ENCODE results near the gene CDK6. TPM values are rescaled to one million over a fixed set of nuclear protein-coding genes. Genes with fewer than 3 reads are reported as not detected.

The CDK6 gene
- total RNA-seq, 2 experiments from 2014 or later: 118 to 229 TPM

DNA sequence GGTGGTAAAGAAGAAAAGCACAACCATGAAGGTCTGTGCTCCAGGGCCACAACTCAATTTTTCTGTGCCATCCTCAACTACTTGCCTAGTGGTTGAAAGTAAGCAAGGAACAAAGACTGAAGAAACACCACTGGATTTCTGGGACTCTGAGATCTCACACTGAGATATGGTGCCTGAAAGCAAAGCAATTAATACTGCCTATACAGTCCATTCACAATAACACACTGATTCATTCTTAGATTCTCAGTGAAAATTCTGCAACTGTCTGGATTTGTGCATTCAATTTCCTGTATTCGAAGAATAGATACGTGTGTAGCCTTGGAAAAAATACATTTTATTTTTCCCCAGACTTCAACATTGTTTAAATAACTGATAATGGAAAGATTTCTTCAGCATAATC lies 129.8 kb downstream of the CDK6 start:
- H3K4me1 Mint-ChIP-seq: peaks cover 37% of the 10 kb centered on the region
- ATAC-seq (no peak), DNase-seq (no peak)
- no peak overlapping the region for H3K27ac Mint-ChIP-seq
- H3K27me3 Mint-ChIP-seq: no peaks in the 10 kb centered on the region
- peaks cover 61% of the 10 kb centered on the region for H3K36me3 Mint-ChIP-seq
- CTCF ChIA-PET: interaction anchor here (0.6 kb wide), 1 partner anchor 43 kb away, joined by 3 read pairs; no protein-coding TSS in a partner anchor
- H3K4me3 Mint-ChIP-seq: no peak overlapping the region
- no peaks in the 10 kb centered on the region for H3K9me3 Mint-ChIP-seq (ENCODE audit: low read depth)

DNA sequence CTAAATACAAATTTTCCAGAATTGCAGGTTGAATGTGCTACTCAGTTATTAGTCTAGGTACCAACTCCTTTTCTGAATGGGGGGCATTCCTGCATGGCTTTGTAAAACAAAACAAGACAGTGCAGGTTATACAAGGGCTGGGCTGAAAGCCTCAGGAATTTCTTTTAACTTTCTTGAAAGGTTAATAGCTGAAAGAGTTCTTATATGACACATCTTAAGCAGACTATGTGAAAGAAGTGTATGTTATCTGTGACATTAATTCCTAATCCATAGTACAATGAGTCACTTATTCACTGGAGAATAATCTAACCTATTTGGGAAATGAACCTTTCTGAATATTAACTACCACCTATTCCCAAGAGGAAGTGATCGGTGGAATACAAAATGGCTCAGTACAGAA lies 130.5 kb downstream of the CDK6 start:
- H3K36me3 Mint-ChIP-seq: peaks cover 57% of the 10 kb centered on the region
- H3K9me3 Mint-ChIP-seq (ENCODE audit: low read depth): no peaks in the 10 kb centered on the region
- no peak overlapping the region for H3K4me3 Mint-ChIP-seq
- ATAC-seq: no peak
- H3K27me3 Mint-ChIP-seq: no peaks in the 10 kb centered on the region
- peaks cover 37% of the 10 kb centered on the region for H3K4me1 Mint-ChIP-seq
- CTCF ChIA-PET: no interaction called here
- no peak overlapping the region for H3K27ac Mint-ChIP-seq
- DNase-seq: no peak

DNA sequence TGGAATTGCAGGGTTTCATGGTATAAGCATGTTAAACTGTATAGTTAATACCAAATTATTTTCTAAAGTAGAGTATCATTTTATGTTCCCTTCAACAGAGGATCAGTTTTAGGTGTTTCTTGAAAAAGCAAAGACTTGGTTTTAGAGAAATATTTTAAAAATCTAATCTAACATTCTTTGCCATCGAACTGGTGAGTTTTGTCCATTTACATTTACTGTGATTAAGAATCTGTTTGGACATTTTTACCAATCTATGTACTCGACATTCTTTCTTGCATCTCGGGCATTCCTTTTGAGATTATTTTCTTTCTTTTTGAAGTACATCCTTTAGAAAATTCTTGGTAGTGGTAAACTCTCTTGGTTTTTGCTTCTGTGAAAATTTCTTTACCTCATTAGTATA lies 131.5 kb downstream of the CDK6 start:
- Mint-ChIP-seq H3K4me1 (peaks cover 32% of the 10 kb centered on the region), H3K36me3 (peaks cover 55% of the 10 kb centered on the region), H3K27me3 (no peaks in the 10 kb centered on the region), H3K27ac (no peak overlapping the region), H3K4me3 (no peak overlapping the region), H3K9me3 (ENCODE audit: low read depth) (no peaks in the 10 kb centered on the region)
- ATAC-seq (no peak), DNase-seq (no peak)
- CTCF ChIA-PET: interaction anchor here (1.8 kb wide), 1 partner anchor 128 kb away, joined by 6 read pairs; no protein-coding TSS in a partner anchor

DNA sequence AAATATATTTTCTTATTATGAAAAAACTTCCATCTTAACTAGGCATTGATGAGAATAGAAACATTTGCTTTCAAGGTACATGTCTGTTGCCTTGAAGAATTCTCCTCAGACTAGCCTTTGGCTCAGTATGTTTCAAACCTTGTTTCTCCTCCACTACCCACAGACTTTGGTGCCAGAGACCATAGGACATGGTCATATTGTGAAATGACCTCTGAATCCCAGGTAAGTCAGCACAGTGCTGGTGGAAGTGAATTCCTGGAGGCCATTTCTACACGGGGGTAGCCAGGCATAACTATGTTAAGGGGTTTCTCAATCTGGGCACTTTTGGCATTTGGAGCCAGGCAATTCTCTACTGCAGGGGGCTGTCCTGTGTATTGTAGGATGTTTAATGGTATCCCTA lies 133.8 kb downstream of the CDK6 start:
- Mint-ChIP-seq H3K27ac (no peak overlapping the region), H3K4me3 (no peak overlapping the region), H3K36me3 (peaks cover 44% of the 10 kb centered on the region), H3K9me3 (ENCODE audit: low read depth) (no peaks in the 10 kb centered on the region), H3K4me1 (peaks cover 11% of the 10 kb centered on the region), H3K27me3 (no peaks in the 10 kb centered on the region)
- CTCF ChIA-PET: interaction anchor here (1.3 kb wide), 1 partner anchor 9 kb away, joined by 3 read pairs; no protein-coding TSS in a partner anchor
- DNase-seq (no peak), ATAC-seq (no peak)

DNA sequence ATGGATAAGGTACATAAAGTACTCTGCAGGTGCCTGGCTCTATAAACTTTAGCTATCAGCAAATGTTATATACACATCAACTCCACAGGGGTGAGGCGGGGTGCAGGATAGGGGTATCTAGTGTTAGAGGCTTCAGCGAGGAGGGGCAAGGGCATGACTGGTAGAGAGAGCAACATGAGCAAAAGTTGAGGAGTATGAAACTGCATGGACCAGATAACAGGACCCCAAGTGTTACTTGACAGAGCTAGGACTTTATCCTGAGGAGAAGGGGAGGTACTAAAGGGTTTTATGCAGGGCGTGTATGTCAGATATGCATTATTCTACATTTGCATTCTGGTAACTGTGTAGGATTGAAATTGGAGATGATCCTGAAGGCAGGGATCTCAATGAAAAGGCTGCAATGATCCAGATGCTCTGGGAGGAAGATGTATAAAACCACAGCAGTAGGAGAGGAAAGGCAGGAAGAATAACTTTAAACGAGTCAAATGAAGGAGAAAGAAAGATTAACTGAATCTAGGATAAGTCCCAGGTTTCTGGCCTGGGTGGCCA lies 136.3 kb downstream of the CDK6 start:
- H3K27ac Mint-ChIP-seq: peak overlapping the region; percentile 47
- no peak for DNase-seq
- no peaks in the 10 kb centered on the region for H3K27me3 Mint-ChIP-seq
- H3K4me1 Mint-ChIP-seq: peaks cover 9% of the 10 kb centered on the region
- CTCF ChIA-PET: interaction anchor here (1.1 to 3.4 kb wide), 2 partner anchors 33 to 132 kb away, joined by 4 to 15 read pairs; no protein-coding TSS in a partner anchor
- peaks cover 40% of the 10 kb centered on the region for H3K36me3 Mint-ChIP-seq
- H3K4me3 Mint-ChIP-seq: no peak overlapping the region
- H3K9me3 Mint-ChIP-seq (ENCODE audit: low read depth): no peaks in the 10 kb centered on the region
- no peak for ATAC-seq

DNA sequence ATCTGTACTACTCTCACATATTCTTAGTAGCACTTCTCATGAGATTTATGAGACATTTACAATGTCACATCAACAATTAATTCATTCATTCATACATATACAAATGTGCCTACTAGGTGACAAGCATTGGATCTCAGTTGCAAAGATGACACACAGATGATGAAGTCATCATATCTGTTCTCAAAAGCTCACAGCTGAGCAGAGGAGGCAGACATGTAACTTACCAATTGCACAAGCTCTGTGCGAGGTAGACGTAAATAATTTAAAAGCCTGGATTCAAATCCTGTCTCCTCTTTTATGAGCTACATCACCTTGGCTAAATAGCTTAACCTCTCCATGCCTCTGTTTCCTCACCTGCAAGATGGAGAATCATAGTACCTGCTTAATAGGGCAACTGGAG lies 136.8 kb downstream of the CDK6 start:
- no peak for ATAC-seq
- H3K27me3 Mint-ChIP-seq: no peaks in the 10 kb centered on the region
- H3K4me1 Mint-ChIP-seq: peaks cover 9% of the 10 kb centered on the region
- CTCF ChIA-PET: interaction anchor here (1.1 to 3.4 kb wide), 2 partner anchors 33 to 133 kb away, joined by 4 to 15 read pairs; no protein-coding TSS in a partner anchor
- no peak overlapping the region for H3K27ac Mint-ChIP-seq
- no peak overlapping the region for H3K4me3 Mint-ChIP-seq
- peaks cover 40% of the 10 kb centered on the region for H3K36me3 Mint-ChIP-seq
- no peak for DNase-seq
- H3K9me3 Mint-ChIP-seq (ENCODE audit: low read depth): no peaks in the 10 kb centered on the region

DNA sequence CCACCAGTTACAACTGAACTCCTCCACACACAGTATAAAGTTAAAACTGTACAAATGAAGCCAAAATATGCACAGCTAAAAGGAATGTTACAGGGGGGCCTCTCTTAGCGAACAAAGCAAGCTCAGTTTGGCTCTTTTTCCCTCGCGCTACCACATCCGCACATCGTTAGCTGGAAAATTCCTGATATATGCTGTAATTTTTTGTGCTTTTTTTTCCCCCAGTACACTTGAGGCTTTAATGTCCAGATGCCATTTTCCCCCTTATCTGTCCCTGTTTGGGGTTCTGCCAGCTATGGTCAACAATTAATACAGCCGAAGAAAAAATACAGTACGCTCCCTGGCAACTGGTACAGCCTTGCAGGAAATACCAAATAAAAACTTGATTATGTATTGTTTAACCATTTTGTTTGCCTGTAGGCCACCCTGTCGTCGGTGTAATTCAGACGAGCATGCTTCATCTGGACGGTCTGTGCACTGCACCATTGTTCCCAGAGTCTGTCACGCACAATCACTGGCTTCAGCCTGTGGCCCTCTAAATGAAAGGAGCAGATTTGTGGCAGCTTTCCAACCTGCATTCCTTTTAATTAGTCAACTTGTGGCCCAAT lies 138.0 kb downstream of the CDK6 start:
- H3K27ac Mint-ChIP-seq: no peak overlapping the region
- H3K4me3 Mint-ChIP-seq: no peak overlapping the region
- peaks cover 42% of the 10 kb centered on the region for H3K36me3 Mint-ChIP-seq
- H3K9me3 Mint-ChIP-seq (ENCODE audit: low read depth): peaks cover 4% of the 10 kb centered on the region
- H3K27me3 Mint-ChIP-seq: no peaks in the 10 kb centered on the region
- ATAC-seq (no peak), DNase-seq (no peak)
- CTCF ChIA-PET: interaction anchor here (1.1 to 3.4 kb wide), 2 partner anchors 15 to 134 kb away, joined by 3 to 15 read pairs; no protein-coding TSS in a partner anchor
- peaks cover 9% of the 10 kb centered on the region for H3K4me1 Mint-ChIP-seq

DNA sequence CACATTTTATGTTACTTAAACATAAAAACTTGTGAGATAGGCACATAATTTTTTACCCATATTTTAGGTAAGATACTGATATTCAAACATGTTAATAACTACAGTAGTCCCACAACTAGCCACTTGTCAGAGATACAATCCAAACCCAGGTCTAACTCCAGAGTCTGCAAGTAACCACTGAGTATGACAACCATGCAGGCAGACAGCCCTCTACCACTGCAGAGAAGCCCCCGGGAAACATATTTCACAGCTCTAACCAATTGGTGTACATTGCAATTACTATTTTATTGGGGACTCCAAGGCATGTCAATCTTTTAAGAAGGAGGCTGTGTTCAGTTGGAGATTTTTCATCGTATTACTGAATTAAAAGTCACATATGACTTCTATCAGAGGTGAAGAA lies 139.0 kb downstream of the CDK6 start:
- CTCF ChIA-PET: interaction anchor here (1.1 to 3.4 kb wide), 2 partner anchors 16 to 135 kb away, joined by 3 to 15 read pairs; no protein-coding TSS in a partner anchor
- Mint-ChIP-seq H3K4me1 (peaks cover 12% of the 10 kb centered on the region), H3K9me3 (ENCODE audit: low read depth) (peaks cover 4% of the 10 kb centered on the region), H3K4me3 (no peak overlapping the region), H3K27ac (no peak overlapping the region), H3K36me3 (peaks cover 45% of the 10 kb centered on the region), H3K27me3 (no peaks in the 10 kb centered on the region)
- ATAC-seq: no peak
- DNase-seq: no peak

DNA sequence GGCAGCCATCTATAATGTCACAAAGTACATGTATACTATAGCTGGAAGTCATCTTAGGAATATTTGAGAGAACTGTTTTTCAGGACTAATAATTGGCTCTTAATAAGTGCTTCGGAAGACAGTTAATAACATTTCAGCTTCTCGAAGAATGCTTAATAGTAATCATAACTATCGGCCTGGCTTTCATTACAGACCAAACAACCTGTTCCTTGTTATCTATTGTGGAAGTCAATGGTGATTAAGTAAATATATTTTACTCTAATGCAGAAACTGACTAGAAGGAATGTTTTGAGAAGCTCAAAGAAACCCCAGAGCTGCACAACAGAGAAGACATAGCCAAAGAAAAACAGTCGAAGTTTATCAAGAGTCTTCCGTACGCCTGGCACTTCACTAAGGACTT lies 139.4 kb downstream of the CDK6 start:
- Mint-ChIP-seq H3K4me3 (no peak overlapping the region), H3K9me3 (ENCODE audit: low read depth) (peaks cover 4% of the 10 kb centered on the region), H3K27ac (no peak overlapping the region), H3K36me3 (peaks cover 45% of the 10 kb centered on the region), H3K27me3 (no peaks in the 10 kb centered on the region), H3K4me1 (peaks cover 15% of the 10 kb centered on the region)
- DNase-seq (no peak), ATAC-seq (no peak)
- CTCF ChIA-PET: interaction anchor here (1.1 to 3.4 kb wide), 2 partner anchors 16 to 135 kb away, joined by 3 to 15 read pairs; no protein-coding TSS in a partner anchor

DNA sequence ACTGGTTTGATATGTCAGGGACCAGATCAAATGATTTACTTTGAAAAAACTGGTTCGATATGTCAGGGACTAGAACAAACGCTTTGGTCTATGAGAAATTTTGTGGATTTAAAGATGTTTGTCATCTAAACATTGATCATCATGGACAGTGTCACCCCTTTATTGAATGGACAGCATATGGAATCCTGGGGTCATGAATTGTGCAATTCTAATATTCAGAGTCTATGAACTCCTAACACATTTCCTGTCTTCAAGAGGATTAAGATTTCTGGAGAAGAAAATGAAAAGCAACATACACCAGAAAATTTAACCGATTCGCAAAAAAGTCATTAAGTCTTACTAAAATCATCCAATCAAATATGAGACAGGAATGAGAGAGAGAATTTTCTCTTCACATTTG lies 139.8 kb downstream of the CDK6 start:
- H3K9me3 Mint-ChIP-seq (ENCODE audit: low read depth): peaks cover 4% of the 10 kb centered on the region
- ATAC-seq: no peak
- no peaks in the 10 kb centered on the region for H3K27me3 Mint-ChIP-seq
- peaks cover 44% of the 10 kb centered on the region for H3K36me3 Mint-ChIP-seq
- H3K27ac Mint-ChIP-seq: no peak overlapping the region
- H3K4me3 Mint-ChIP-seq: no peak overlapping the region
- CTCF ChIA-PET: interaction anchor here (3.4 kb wide), 1 partner anchor 136 kb away, joined by 15 read pairs; no protein-coding TSS in a partner anchor
- peaks cover 18% of the 10 kb centered on the region for H3K4me1 Mint-ChIP-seq
- DNase-seq: no peak

DNA sequence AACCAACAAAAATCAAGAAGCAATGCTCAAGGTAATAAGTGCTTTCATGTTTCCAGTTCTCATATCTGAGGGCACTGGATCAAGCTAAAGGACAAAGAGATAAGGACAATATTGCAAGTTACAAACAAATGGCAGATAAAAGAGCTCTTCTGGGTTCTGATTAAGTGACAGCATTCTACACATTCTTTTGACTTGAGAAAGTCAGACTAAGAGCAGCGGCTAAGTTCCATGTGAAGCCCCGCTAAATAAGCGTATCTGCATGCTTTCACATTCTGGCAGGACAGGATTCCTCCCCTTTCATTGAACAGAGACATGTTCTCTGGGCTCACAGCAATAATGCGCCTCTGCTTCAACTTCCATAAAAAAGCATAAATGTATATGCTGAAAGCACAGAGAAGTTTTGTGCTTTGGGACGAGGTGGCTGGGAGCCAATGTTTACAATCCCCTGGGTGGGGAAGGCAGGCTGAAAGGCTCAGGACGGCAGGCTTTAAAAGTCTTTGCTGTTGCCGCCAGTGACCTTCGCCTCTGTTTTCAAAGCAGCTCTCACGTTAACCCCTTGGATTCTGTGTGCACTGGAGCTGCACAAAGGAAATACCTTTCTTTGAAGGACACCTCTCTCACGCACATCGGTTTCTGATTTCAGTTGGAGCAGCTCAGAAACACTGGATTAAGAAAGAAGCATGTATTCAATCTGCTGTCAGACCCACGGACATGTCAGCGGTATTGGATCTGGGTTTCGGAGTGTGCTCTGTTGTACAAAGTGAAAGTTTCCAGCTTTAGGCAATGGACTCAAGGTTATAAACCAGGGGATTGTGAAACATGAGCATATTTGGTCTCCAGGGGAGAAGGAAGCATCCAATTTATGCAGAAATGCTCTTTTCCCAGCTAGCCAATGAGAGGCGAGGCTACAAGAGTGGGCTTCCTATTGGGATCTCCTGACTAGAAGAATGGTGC lies 140.8 kb downstream of the CDK6 start:
- DNase-seq (no peak), ATAC-seq (no peak)
- CTCF ChIA-PET: interaction anchor here (1.4 to 2.8 kb wide), 2 partner anchors 19 to 138 kb away, joined by 3 to 12 read pairs; no protein-coding TSS in a partner anchor
- no peak overlapping the region for H3K4me3 Mint-ChIP-seq
- H3K27me3 Mint-ChIP-seq: no peaks in the 10 kb centered on the region
- peaks cover 25% of the 10 kb centered on the region for H3K4me1 Mint-ChIP-seq
- no peak overlapping the region for H3K27ac Mint-ChIP-seq
- H3K36me3 Mint-ChIP-seq: peaks cover 42% of the 10 kb centered on the region
- peaks cover 4% of the 10 kb centered on the region for H3K9me3 Mint-ChIP-seq (ENCODE audit: low read depth)

DNA sequence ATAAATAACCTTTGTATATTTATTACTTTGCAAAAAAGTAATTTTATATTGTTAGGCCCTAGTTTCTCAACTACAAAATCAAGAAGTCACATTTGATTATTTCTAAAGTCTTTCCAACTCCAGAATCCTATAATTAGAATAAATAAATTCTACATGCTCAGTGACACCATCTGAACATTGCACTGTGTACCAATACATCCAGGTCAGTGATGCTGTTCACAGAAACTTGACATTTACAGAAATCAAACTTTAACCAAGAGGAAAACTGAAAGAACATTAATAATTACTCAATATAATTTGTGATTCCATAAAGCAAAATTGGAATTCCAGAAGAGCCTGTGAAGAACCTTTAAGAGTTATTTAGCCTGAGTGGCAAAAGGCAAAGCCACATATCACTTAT lies 142.2 kb downstream of the CDK6 start:
- H3K36me3 Mint-ChIP-seq: peaks cover 47% of the 10 kb centered on the region
- peaks cover 39% of the 10 kb centered on the region for H3K4me1 Mint-ChIP-seq
- no peak overlapping the region for H3K4me3 Mint-ChIP-seq
- ATAC-seq: no peak
- peaks cover 10% of the 10 kb centered on the region for H3K9me3 Mint-ChIP-seq (ENCODE audit: low read depth)
- H3K27ac Mint-ChIP-seq: no peak overlapping the region
- CTCF ChIA-PET: interaction anchor here (1.1 to 2.8 kb wide), 2 partner anchors 8 to 139 kb away, joined by 3 to 12 read pairs; no protein-coding TSS in a partner anchor
- no peak for DNase-seq
- no peaks in the 10 kb centered on the region for H3K27me3 Mint-ChIP-seq

DNA sequence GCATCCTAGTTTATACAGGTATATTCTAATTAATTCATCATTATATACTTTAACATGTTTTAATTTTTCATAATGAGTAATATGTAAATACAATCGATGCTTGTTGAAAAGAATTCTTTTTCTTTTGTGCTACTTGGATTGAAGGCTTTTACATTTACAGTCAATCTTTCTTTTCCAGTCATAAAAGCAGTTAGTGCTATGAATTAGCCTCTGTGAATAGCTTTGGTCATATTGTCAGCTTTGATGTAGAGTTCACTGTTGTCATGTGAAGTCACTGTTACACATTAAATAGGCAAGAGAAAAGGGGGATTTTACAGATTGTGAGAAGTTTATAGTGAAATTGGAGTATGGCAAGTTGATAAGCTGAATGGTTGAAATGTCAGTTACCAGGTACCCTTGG lies 142.9 kb downstream of the CDK6 start:
- Mint-ChIP-seq H3K27me3 (no peaks in the 10 kb centered on the region), H3K9me3 (ENCODE audit: low read depth) (peaks cover 13% of the 10 kb centered on the region), H3K36me3 (peaks cover 51% of the 10 kb centered on the region), H3K4me1 (peaks cover 45% of the 10 kb centered on the region), H3K27ac (no peak overlapping the region), H3K4me3 (no peak overlapping the region)
- ATAC-seq (no peak), DNase-seq (no peak)
- CTCF ChIA-PET: interaction anchor here (1.1 to 2.8 kb wide), 3 partner anchors 9 to 140 kb away, joined by 3 to 12 read pairs (median 3); no protein-coding TSS in a partner anchor

Data from activated CD8-positive, alpha-beta memory T cell treated with anti-CD3 and anti-CD28 coated beads, Interleukin-2, amount 10 ng/mL, durations not matched to agents 7 days and 5 days (primary cell).